GM18498 (cell line): Measurements from ENCODE around the gene DUSP7.

Experiments used
- ATAC-seq: cut with Tn5 transposase; IDR thresholded peaks from one replicate; pipeline ENCODE4 v1.9.1; 2021; ENCODE audit warnings: mild to moderate bottlenecking, moderate library complexity; ENCODE audit not compliant: unreplicated experiment

The DUSP7 gene

GRCh38 chr3:52086976-52087663 lies 30.7 kb upstream of the DUSP7 start:
- no peak for ATAC-seq

- no peak for ATAC-seq
These were observed 30.1 kb upstream of the DUSP7 start for GRCh38 chr3:52086461-52086860.

- no peak for ATAC-seq
These were observed 29.4 kb upstream of the DUSP7 start for GRCh38 chr3:52085681-52086282.

DNA sequence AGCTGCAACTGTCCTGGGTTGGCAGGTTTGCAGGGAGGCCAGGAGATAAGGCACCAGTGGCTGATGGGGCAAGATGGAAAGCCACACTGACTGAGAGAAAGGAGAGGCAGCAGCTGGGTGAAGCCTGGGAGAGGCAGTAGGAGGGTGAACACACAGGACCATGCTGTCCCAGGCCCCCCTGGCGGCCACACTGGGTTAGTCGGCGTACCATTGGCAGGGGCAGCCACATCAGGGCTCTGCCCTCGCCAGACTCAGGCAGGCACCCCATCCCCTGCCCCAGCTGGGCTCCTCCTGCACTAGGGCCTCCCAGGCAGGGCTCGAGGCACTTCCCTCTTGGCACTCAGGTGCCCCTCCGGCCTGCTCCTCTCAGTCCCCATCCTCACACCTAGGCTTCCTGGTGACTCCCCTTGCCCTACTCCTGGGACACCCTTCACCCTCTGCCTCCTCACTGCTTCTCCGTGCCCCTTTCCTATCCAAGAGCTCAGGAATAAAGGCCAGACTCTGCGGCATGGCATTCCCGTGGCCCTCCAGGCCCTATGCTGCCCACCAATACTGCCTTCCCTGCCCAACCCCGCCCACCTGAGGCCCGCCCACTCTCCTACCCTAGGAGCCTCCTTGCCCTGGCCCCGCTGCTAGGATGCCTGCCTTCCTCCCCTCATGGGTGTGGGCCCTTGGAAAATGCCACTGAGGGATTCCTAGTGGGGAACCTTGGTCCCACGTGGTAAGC lies 28.7 kb upstream of the DUSP7 start:
- ATAC-seq, result no peak

DNA sequence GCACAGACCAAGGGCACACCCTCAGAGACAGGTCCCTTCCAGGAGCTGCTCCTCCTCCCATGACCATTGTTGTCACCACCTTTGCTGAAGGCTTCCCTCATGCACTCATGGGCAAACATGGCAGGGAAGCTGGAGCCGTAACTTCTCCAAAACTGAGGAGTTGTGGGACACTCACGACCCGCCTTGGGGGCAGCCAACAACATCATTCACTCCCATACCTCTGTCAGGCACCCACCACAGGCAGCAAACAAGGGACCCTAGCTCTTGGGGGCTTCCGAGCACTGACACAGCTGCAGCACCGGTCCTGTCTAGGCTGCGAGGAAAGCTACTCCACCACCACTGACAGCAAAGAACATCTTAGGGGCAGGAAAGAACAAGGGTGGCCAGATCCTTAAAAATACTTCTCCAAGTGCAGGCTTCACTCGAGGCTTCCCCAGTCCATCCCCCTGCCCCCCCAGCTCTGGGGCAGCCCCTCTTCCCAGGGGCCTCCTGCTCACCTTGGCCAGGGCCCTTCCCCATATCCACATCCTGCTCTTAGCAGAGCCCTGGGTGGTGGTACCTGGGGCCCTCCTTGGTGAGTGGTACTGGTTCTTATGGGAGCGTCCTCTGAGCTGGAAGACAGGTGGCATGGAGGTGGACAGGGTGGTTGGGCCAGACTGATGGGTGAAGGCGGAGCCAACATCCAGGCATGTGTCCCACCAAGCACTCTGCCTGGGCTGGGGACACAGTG lies 28.0 kb upstream of the DUSP7 start:
- no peak for ATAC-seq

GRCh38 chr3:52083556-52084087 lies 27.3 kb upstream of the DUSP7 start:
- ATAC-seq, result no peak

DNA sequence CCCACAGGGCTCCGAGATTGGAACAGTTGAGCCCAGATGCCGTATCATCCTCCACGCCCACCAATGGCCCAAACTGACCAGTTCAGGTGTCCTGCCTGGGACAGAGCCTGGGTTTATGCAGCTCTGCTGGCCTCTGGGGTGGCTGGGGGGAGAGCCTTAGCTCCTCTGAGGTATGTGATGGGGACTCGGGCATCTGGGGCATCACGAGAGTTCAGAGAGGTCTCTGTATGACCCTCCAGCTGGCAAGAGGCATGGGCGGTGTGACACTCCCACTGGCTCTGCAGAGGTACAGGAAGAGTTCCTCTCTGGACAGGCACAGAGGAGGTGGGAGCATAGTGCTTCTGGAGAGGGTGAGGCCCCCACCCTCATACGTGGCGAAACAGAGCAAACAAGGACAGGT lies 26.6 kb upstream of the DUSP7 start:
- ATAC-seq, result no peak

DNA sequence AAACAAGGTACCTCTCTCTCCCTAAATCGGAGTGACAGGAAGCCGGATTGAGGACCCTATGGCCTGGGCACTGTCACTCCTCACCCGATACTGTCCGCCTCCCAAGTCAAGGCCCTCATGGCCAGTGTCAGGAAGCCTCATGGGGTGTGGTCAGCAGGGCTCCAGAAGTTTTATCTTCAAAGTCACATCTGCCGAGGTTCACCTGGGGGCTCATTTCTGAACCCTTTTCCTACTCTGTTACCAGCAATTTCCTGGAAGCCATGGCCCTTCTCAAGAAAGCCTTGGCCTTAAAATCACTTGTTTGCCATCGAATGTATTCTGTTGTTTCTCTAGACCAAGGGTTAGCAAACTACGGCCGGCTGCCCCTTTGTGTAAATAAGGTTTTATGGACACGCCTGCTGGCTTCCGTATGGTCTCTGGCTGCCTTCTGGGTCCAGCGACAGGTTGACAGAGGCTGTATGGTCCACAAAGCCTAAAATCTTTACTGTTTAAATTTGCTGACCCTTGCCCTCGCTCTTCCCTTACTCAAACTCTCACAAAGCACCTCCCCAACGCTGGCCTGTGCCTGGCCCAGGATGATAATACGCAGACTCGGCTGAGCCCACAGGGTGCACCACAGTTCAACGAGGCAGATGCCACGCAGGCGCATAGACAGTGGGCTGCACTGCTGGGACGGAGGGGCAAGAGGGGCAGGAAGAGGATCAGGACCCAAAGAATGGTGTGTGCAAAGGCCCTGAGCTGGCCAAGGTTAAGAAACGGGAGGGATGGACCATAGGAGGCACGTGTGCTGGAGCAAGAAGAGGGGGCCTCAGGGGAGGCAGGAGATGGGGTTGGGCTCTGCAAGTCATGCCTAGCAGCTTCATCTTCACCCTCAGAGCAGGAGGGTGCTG lies 24.7 kb upstream of the DUSP7 start:
- ATAC-seq, result no peak

DNA sequence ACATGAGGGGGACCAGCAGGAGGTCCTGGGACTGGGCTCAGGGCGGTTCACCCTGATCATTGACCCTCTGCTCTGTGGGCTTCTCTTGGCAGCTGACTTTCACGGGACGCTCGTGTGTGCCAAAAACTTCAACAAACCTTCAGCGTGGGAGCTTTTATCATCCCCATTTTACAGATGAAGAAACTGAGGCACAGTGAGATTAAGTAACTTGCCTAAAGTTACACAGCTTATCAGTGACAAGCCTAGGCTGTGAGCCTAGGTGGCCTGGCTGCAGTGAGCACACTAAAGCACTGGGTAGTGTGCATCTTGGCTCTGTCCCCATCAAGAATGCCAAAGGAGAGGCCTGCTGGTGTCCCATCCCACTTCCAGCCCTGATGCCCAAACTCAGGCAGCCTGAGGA lies 23.6 kb upstream of the DUSP7 start:
- no peak for ATAC-seq

- ATAC-seq, result no peak
These were observed 22.6 kb upstream of the DUSP7 start for GRCh38 chr3:52078781-52079560.

GRCh38 chr3:52077925-52078324 lies 21.6 kb upstream of the DUSP7 start:
- no peak for ATAC-seq

DNA sequence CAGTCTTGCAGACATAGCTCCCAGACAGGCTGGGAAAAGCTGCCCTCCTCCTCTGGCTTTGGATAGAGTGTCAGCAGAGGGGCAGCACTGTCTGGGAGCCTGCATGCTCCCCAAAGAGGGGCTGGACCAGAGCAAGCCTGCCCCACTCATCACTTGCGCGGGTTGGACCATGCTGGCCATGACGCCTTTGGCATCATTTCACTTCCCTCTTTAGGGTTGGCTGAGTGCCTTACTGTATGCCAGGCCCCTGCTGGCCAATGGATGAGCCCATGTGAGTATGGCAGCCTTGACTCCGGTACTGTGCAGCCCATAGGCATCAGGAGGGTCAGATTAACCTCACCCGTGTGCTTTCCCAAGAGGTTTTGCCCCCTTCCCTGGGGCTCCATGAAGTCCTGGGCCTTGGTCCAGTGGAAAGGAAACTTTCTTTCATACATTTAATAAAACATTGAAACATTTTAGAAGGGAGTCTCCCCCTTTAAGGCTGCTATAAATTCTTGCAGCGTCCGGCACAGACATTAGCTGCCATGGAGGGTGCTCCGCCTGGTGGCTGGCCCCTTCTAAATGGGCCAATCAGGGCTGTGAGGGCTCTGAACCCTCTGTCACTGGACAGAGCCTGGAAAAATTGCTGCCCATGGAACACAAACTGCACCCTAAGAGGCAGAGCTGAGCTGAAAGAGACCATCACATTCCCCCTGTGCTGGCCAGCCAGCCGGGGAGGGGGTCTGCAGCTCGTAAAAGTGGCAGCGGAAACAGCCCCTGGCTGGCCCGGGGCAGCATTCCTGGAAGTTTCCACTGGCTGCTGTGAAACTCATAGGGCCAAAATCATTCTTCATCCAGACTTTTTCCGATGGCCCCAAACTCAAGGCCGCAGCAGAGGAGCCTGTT lies 20.8 kb upstream of the DUSP7 start:
- no peak for ATAC-seq

DNA sequence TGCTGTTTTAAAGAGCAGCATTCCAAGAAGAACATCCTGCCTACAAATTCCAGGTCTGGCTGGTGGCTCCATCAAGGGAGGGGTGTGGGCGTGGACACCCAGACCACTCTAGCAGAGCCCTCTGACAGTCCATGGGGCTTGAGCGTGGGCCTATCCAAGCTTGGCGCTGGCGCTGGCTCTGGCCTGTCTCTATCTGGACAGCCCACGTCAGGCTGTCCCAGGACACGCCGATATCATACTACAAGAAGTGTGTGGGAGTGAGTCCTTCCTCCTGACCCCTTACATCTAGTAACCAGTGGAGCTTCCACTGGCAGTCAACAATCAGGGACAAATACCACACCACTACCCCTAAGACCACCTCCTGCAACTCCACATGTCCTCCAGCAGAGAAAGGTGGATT lies 17.1 kb upstream of the DUSP7 start:
- ATAC-seq, result no peak

DNA sequence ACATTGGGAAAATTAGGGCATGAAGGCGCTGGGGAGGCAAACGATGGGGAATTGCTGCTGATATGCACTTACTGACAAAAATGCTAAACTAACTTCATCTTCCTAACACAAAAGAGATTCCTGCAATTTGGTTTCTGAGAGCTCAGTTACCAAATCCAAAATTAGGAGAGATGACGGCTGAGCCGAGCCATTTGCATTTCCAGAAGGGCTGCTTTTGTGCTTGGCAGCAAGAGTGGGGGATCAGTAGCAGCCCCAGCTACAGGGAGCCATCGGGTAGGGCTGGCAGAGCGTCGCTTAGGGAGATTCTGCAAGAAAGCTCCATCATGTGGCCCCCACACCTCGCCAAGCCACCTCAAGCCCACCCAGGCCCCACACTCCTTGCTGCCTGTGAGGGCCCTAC lies 16.1 kb upstream of the DUSP7 start:
- ATAC-seq, result no peak

DNA sequence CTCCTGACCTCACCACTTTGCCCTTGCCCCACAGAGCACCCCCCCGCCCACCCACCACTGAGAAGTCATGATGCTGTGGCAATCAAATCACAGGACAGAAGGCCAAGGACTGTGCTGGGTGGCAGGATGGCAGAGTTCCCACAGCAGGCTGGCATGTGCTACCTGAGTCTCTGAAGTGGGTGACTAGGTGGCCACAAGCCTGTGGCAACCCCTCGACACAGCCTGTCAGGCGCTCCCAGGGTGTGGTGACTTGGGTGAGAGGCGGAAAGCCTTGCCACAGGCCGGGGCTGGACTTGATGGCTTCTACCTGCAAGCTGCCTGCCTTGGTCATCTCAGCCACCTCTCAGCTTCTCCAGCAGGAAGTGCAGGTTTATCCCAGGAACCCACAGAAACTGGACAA lies 15.6 kb upstream of the DUSP7 start:
- no peak for ATAC-seq

DNA sequence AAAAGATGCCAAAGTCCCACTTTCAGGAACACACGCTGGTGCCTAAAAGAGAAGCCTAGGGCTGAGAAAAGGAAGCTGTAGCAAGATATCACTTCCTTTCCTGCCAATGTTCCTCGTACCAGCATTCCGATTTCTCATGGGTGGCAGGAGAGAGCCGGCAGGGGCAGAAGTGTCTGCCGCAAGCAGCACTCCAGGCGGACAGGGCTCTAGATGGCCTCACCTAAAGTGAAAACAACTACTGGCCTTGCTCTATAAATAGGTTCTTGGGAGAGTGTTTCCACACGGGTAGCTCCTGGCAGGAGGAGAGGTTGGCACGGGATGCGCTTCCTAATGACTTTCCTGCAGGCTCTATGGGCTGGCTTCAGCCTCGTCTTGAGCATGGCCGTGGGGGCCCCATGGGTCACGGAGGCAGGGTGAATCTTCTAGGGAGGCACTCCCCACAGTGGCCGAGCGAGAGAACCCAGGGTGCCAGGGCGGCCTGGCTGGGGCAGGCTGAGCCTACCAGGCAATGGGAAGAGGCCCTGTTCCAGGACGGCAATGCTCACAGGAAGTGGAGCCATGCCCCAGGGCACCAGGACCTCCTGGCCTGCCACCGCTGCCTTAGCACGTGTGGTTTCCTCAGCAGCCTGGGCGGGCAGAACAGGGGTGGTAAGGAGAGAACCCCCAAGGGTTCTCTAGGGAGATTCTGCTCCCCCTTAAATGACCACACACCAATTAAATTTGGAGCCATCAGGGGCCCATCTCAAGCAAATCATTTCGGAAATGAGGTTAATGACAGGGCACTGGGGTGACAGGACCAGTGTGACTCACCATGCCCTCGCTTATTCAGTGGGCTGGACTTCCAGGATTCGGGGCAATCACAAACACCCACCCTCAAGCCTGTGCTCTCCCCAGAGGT lies 14.6 kb upstream of the DUSP7 start:
- no peak for ATAC-seq

- no peak for ATAC-seq
These were observed 13.5 kb upstream of the DUSP7 start for GRCh38 chr3:52069855-52070254.

DNA sequence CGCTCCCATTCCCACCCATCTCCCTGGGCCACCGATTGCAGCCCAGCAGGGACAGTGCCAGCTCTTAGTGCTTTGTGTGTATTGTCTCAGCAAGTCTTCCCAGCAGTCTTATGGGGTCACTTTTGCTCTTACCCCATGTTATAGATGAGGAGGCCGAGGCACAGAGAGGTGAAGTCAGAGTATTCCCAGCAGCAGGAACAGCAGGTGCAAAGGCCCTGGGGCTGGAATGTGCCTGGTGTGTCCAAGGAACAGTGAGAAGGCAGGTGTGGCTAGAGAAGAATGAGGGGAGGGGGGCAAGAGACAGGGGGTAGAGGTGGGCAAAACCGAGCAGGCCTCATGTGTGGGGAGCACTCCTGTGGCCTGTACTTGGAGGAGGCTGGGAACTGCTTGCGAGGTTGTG lies 12.8 kb upstream of the DUSP7 start:
- no peak for ATAC-seq
